ENCODE results near the gene VIPR2.

GRCh38 chr7:159031135-159031701, 113.4 kb downstream of the VIPR2 start:
- TF ChIP-seq CTCF (IDR thresholded peaks at IDR 0.05) (no peak), POLR2A (IDR thresholded peaks at IDR 0.05) (no peak)
